WTC11 (cell line): ENCODE results near the gene C1QTNF6. TPM values are rescaled to one million over a fixed set of nuclear protein-coding genes. Genes with fewer than 3 reads are reported as not detected.

Experiments used
- ATAC-seq: fragments of 200-7000 bp; cut with Tn5 transposase; 2 replicates; pipeline ENCODE4 v1.10.0; 2021; ENCODE audit warnings: mild to moderate bottlenecking, moderate library complexity
- CTCF ChIA-PET: fragments of 300-600 bp; sonication (Branson Sonifier 250); formaldehyde crosslinking; loops from one replicate; lab custom pipeline; 2021; ENCODE audit warnings: antibody characterized with exemption; lab: Charles Lee
- POLR2A ChIA-PET: fragments of 350-600 bp; sonication (Branson Sonifier 250); formaldehyde crosslinking; loops from one replicate; lab custom pipeline; 2021; ENCODE audit warnings: antibody characterized with exemption; lab: Charles Lee
- DNase-seq: peaks from one replicate; pipeline ENCODE4 v3.0.0; 2021; ENCODE audit warnings: low spot score
- H3K27ac Mint-ChIP-seq: 2 replicates; pipeline ENCODE4 v1.8.0; 2021; ENCODE audit warnings: mixed read lengths
- H3K27me3 Mint-ChIP-seq: 2 replicates; pipeline ENCODE4 v1.8.0; 2021; ENCODE audit warnings: low read depth, mild to moderate bottlenecking, moderate library complexity, mixed read lengths
- H3K36me3 Mint-ChIP-seq: 2 replicates; pipeline ENCODE4 v1.8.0; 2021; ENCODE audit warnings: mixed read lengths
- H3K4me1 Mint-ChIP-seq: 2 replicates; pipeline ENCODE4 v1.8.0; 2022; ENCODE audit warnings: mixed read lengths
- H3K4me3 Mint-ChIP-seq: 2 replicates; pipeline ENCODE4 v1.8.0; 2021; ENCODE audit warnings: mild to moderate bottlenecking, moderate library complexity, mixed read lengths
- H3K9me3 Mint-ChIP-seq: 2 replicates; pipeline ENCODE4 v1.8.0; 2021; ENCODE audit warnings: mixed read lengths
- ATF3 ChIP-seq: sonication (generic); formaldehyde crosslinking; conservative IDR thresholded peaks from 2 replicates; pipeline ENCODE4 v1.8.1; 2022; ENCODE audit warnings: mild to moderate bottlenecking, missing genetic modification reagents
- ATF6 ChIP-seq: sonication (generic); formaldehyde crosslinking; IDR thresholded peaks from 2 replicates; pipeline ENCODE4 v1.8.1; 2023; ENCODE audit warnings: mild to moderate bottlenecking, missing genetic modification reagents
- CTCF ChIP-seq: fragments of 200-600 bp; IDR thresholded peaks from 2 replicates; pipeline ENCODE4 v1.8.0; 2022; ENCODE audit warnings: antibody characterized with exemption
- E2F4 ChIP-seq: sonication (generic); formaldehyde crosslinking; IDR thresholded peaks from 2 replicates; pipeline ENCODE4 v1.8.1; 2022; ENCODE audit warnings: low read depth, mild to moderate bottlenecking, moderate library complexity, missing genetic modification reagents, borderline replicate concordance
- EMX1 ChIP-seq: fragments of 250-450 bp; sonication (Bioruptor Pico); IDR thresholded peaks from 2 replicates; pipeline ENCODE4 v1.8.0; 2021; ENCODE audit warnings: mild to moderate bottlenecking
- ERG ChIP-seq: fragments of 250-450 bp; sonication (Bioruptor Pico); IDR thresholded peaks from 2 replicates; pipeline ENCODE4 v1.8.0; 2021; ENCODE audit warnings: mild to moderate bottlenecking
- ESRRA ChIP-seq: sonication (generic); formaldehyde crosslinking; IDR thresholded peaks from 2 replicates; pipeline ENCODE4 v1.8.1; 2022; ENCODE audit warnings: mild to moderate bottlenecking, missing genetic modification reagents, borderline replicate concordance
- FOXK1 ChIP-seq: sonication (generic); formaldehyde crosslinking; IDR thresholded peaks from 2 replicates; pipeline ENCODE4 v1.8.0; 2022; ENCODE audit warnings: mild to moderate bottlenecking, moderate library complexity, missing genetic modification reagents
- FOXP1 ChIP-seq: sonication (generic); formaldehyde crosslinking; IDR thresholded peaks from 2 replicates; pipeline ENCODE4 v1.8.0; 2022; ENCODE audit warnings: missing genetic modification reagents, mild to moderate bottlenecking, moderate library complexity, borderline replicate concordance
- GTF2I ChIP-seq: fragments of 250-450 bp; sonication (Bioruptor Pico); conservative IDR thresholded peaks from 2 replicates; pipeline ENCODE4 v1.4.0; 2021; ENCODE audit warnings: mild to moderate bottlenecking
- HMGA2 ChIP-seq: fragments of 250-450 bp; sonication (Bioruptor Pico); IDR thresholded peaks from 2 replicates; pipeline ENCODE4 v1.4.0; 2021; ENCODE audit warnings: mild to moderate bottlenecking, moderate library complexity
- JAZF1 ChIP-seq: fragments of 250-450 bp; sonication (Bioruptor Pico); IDR thresholded peaks from 2 replicates; pipeline ENCODE4 v1.9.0; 2021; ENCODE audit warnings: moderate library complexity, mild to moderate bottlenecking, inconsistent platforms
- JUN ChIP-seq: sonication (generic); formaldehyde crosslinking; IDR thresholded peaks from 2 replicates; pipeline ENCODE4 v1.8.0; 2023; ENCODE audit warnings: mild to moderate bottlenecking, missing genetic modification reagents
- KAT7 ChIP-seq: sonication (generic); formaldehyde crosslinking; IDR thresholded peaks from 2 replicates; pipeline ENCODE4 v1.8.1; 2023; ENCODE audit warnings: missing genetic modification reagents, mild to moderate bottlenecking, borderline replicate concordance
- MAX ChIP-seq: sonication (generic); formaldehyde crosslinking; IDR thresholded peaks from 2 replicates; pipeline ENCODE4 v1.8.0; 2022; ENCODE audit warnings: mild to moderate bottlenecking, missing genetic modification reagents
- MXD4 ChIP-seq: fragments of 250-450 bp; sonication (Bioruptor Pico); IDR thresholded peaks from 2 replicates; pipeline ENCODE4 v1.8.0; 2021; ENCODE audit warnings: mild to moderate bottlenecking, moderate library complexity, borderline replicate concordance
- NFATC4 ChIP-seq: fragments of 250-450 bp; sonication (Bioruptor Pico); IDR thresholded peaks from 2 replicates; pipeline ENCODE4 v1.9.0; 2021; ENCODE audit warnings: mild to moderate bottlenecking
- NFYB ChIP-seq: sonication (generic); formaldehyde crosslinking; conservative IDR thresholded peaks from 2 replicates; pipeline ENCODE4 v1.8.0; 2022; ENCODE audit warnings: low read depth, missing genetic modification reagents
- NR2C2 ChIP-seq: sonication (generic); formaldehyde crosslinking; IDR thresholded peaks from 2 replicates; pipeline ENCODE4 v1.8.0; 2022; ENCODE audit warnings: mild to moderate bottlenecking, missing genetic modification reagents
- PRRX2 ChIP-seq: fragments of 250-450 bp; sonication (Bioruptor Pico); IDR thresholded peaks from 2 replicates; pipeline ENCODE4 v1.8.0; 2021; ENCODE audit warnings: mild to moderate bottlenecking
- SMAD4 ChIP-seq: sonication (generic); formaldehyde crosslinking; IDR thresholded peaks from 2 replicates; pipeline ENCODE4 v1.8.0; 2022; ENCODE audit warnings: mild to moderate bottlenecking, missing genetic modification reagents
- TEAD1 ChIP-seq: sonication (generic); formaldehyde crosslinking; IDR thresholded peaks from 2 replicates; pipeline ENCODE4 v1.8.0; 2022; ENCODE audit warnings: mild to moderate bottlenecking, missing genetic modification reagents
- TEAD4 ChIP-seq: sonication (generic); formaldehyde crosslinking; IDR thresholded peaks from 2 replicates; pipeline ENCODE4 v1.8.0; 2022; ENCODE audit warnings: mild to moderate bottlenecking, missing genetic modification reagents
- ZNF138 ChIP-seq: sonication (generic); formaldehyde crosslinking; conservative IDR thresholded peaks from 2 replicates; pipeline ENCODE4 v1.8.1; 2022; ENCODE audit warnings: mild to moderate bottlenecking, moderate library complexity, missing genetic modification reagents
- ZNF317 ChIP-seq: sonication (generic); formaldehyde crosslinking; IDR thresholded peaks from 2 replicates; pipeline ENCODE4 v1.8.1; 2023; ENCODE audit warnings: low read depth, mild to moderate bottlenecking, moderate library complexity, missing genetic modification reagents, borderline replicate concordance
- ZNF425 ChIP-seq: fragments of 250-450 bp; sonication (Bioruptor Pico); conservative IDR thresholded peaks from 2 replicates; pipeline ENCODE4 v1.9.0; 2021; ENCODE audit warnings: mild to moderate bottlenecking
- total RNA-seq: library from RNA; stranded (reverse); gene quantifications from 3 replicates; pipeline ENCODE4 v1.2.3, GENCODE V29; 2021

The C1QTNF6 gene
- total RNA-seq, 1 experiment from 2014 or later, result 5.9 TPM

- ATAC-seq, result no peak
- Mint-ChIP-seq H3K36me3 (peaks cover 26% of the 10 kb centered on the region), H3K27ac (no peak overlapping the region), H3K4me3 (no peak overlapping the region), H3K27me3 (peaks cover 3% of the 10 kb centered on the region; the same call in 1 of the 2 replicates), H3K4me1 (peaks cover 46% of the 10 kb centered on the region), H3K9me3 (peaks cover 27% of the 10 kb centered on the region)
- no peak for TF ChIP-seq ATF3 (CRISPR knock-in tag)
- TF ChIP-seq PRRX2 (CRISPR knock-in tag), result no peak
- no peak for TF ChIP-seq E2F4 (CRISPR knock-in tag)
- no peak for TF ChIP-seq NFATC4 (CRISPR knock-in tag)
- TF ChIP-seq ZNF425 (CRISPR knock-in tag), result no peak
- no peak for TF ChIP-seq TEAD1 (CRISPR knock-in tag)
- TF ChIP-seq EMX1 (CRISPR knock-in tag), result no peak
- TF ChIP-seq FOXP1 (CRISPR knock-in tag), result no peak
- no peak for TF ChIP-seq GTF2I
- TF ChIP-seq JUN (CRISPR knock-in tag), result no peak
- TF ChIP-seq MAX, result no peak
- TF ChIP-seq ZNF138, result no peak
- TF ChIP-seq JAZF1, result no peak
- TF ChIP-seq ERG (CRISPR knock-in tag), result no peak
- TF ChIP-seq KAT7 (CRISPR knock-in tag), result no peak
- no peak for TF ChIP-seq NR2C2 (CRISPR knock-in tag)
- no peak for TF ChIP-seq CTCF
- no peak for TF ChIP-seq MXD4
- TF ChIP-seq ZNF317 (CRISPR knock-in tag), result no peak
- no peak for TF ChIP-seq SMAD4 (CRISPR knock-in tag)
- ChIA-PET CTCF (interaction anchor here (1.2 kb wide), 1 partner anchor 216 kb away, joined by 3 read pairs; no protein-coding TSS in a partner anchor), POLR2A (no interaction called here)
- no peak for DNase-seq
These were observed 5.7 kb upstream of the C1QTNF6 start for GRCh38 chr22:37193629-37194191.

GRCh38 chr22:37192741-37193140, 4.7 kb upstream of the C1QTNF6 start:
- H3K4me1 Mint-ChIP-seq, result peaks cover 48% of the 10 kb centered on the region
- no peak overlapping the region for H3K4me3 Mint-ChIP-seq
- H3K36me3 Mint-ChIP-seq, result peaks cover 26% of the 10 kb centered on the region
- no peak for TF ChIP-seq HMGA2 (CRISPR knock-in tag)
- no peak for TF ChIP-seq NFYB
- no peak for TF ChIP-seq MXD4
- TF ChIP-seq FOXK1 (CRISPR knock-in tag), result no peak
- TF ChIP-seq TEAD4 (CRISPR knock-in tag), result no peak
- TF ChIP-seq ATF6 (CRISPR knock-in tag), result no peak
- no peak for TF ChIP-seq ESRRA (CRISPR knock-in tag)
- TF ChIP-seq, all 79 proteins: peak for 0
- Mint-ChIP-seq H3K9me3 (peaks cover 27% of the 10 kb centered on the region), H3K27ac (no peak overlapping the region), H3K27me3 (no peaks in the 10 kb centered on the region; the same call in 1 of the 2 replicates)
- DNase-seq (no peak), ATAC-seq (no peak)
- ChIA-PET POLR2A (no interaction called here), CTCF (interaction anchor here (1.2 kb wide), 2 partner anchors 66 to 215 kb away, joined by 3 to 4 read pairs; no protein-coding TSS in a partner anchor)
